Liver (tissue), 9 donors: ENCODE results near the gene PRELID3B. TPM values are rescaled to one million over a fixed set of nuclear protein-coding genes. Genes with fewer than 3 reads are reported as not detected.

Experiments used
- DNase-seq: peaks from one replicate; pipeline ENCODE4 v3.0.0-alpha.2; 2017; ENCODE audit warnings: low spot score
- H3K27ac ChIP-seq, 2 donors: one replicate each; pipeline ENCODE4 v1.7.0; 2013; ENCODE audit warnings: inconsistent platforms in 2 of 2, low read length in 2 of 2, control low read depth in 1 of 2, low read depth in 1 of 2, mild to moderate bottlenecking in 1 of 2
- H3K27me3 ChIP-seq, 4 donors: one replicate each; pipeline versions ENCODE4 v1.6.1 to v1.7.0; 2013; ENCODE audit warnings: low read length in 3 of 4, inconsistent platforms in 1 of 4, mild to moderate bottlenecking in 1 of 4, moderate library complexity in 1 of 4; ENCODE audit not compliant: control insufficient read depth in 4 of 4, insufficient read depth in 4 of 4
- H3K36me3 ChIP-seq, 4 donors: one replicate each; pipeline versions ENCODE4 v1.6.1 to v1.7.0; 2013; ENCODE audit warnings: low read length in 3 of 4, mild to moderate bottlenecking in 3 of 4, low read depth in 1 of 4, moderate library complexity in 1 of 4; ENCODE audit not compliant: control insufficient read depth in 4 of 4, insufficient read depth in 3 of 4
- H3K4me1 ChIP-seq, 4 donors: one replicate each; pipeline versions ENCODE4 v1.6.1 to v1.7.0; 2013; ENCODE audit warnings: low read length in 3 of 4, mild to moderate bottlenecking in 3 of 4, moderate library complexity in 1 of 4; ENCODE audit not compliant: control insufficient read depth in 4 of 4, insufficient read depth in 4 of 4
- H3K4me3 ChIP-seq, 3 donors: one replicate each; pipeline versions ENCODE4 v1.6.1 to v1.7.0; 2013; ENCODE audit warnings: low read length in 3 of 3, control low read depth in 1 of 3, low read depth in 1 of 3, mild to moderate bottlenecking in 1 of 3
- H3K9ac ChIP-seq, 2 donors: one replicate each; pipeline ENCODE4 v1.7.0; 2013; ENCODE audit warnings: low read length in 2 of 2, mild to moderate bottlenecking in 2 of 2, moderate library complexity in 2 of 2, control low read depth in 1 of 2, low read depth in 1 of 2
- H3K9me3 ChIP-seq, 4 donors: one replicate each; pipeline versions ENCODE4 v1.6.1 to v1.7.0; 2013; ENCODE audit warnings: low read length in 3 of 4; ENCODE audit not compliant: control insufficient read depth in 4 of 4
- ATF3 ChIP-seq: IDR thresholded peaks from 2 replicates; pipeline ENCODE4 v1.6.1; 2016; ENCODE audit warnings: antibody characterized with exemption
- CTCF ChIP-seq: fragments of 150-350 bp; IDR thresholded peaks from 2 replicates; pipeline ENCODE4 v1.5.1; 2017; ENCODE audit warnings: improper control_type of control experiment, low read depth, low read length; ENCODE audit not compliant: missing input control
- EGR1 ChIP-seq, 2 donors: IDR thresholded peaks; 2 replicates each; pipeline ENCODE4 v1.6.1; 2016 to 2018; ENCODE audit warnings: antibody characterized with exemption in 2 of 2, low read depth in 2 of 2
- FOXA1 ChIP-seq: IDR thresholded peaks from 2 replicates; pipeline ENCODE4 v1.6.1; 2016; ENCODE audit warnings: antibody characterized with exemption
- FOXA2 ChIP-seq: IDR thresholded peaks from 2 replicates; pipeline ENCODE4 v1.6.1; 2016; ENCODE audit warnings: antibody characterized with exemption
- GABPA ChIP-seq, 2 donors: IDR thresholded peaks in 1 of 2; conservative IDR thresholded peaks in 1 of 2; 2 replicates each; pipeline ENCODE4 v1.6.1; 2016; ENCODE audit warnings: antibody characterized with exemption in 2 of 2, mild to moderate bottlenecking in 1 of 2, moderate library complexity in 1 of 2
- HNF4A ChIP-seq, 2 donors: conservative IDR thresholded peaks; 2 replicates each; pipeline ENCODE4 v1.6.1; 2016; ENCODE audit warnings: antibody characterized with exemption in 2 of 2, mild to moderate bottlenecking in 2 of 2
- HNF4G ChIP-seq: IDR thresholded peaks from 2 replicates; pipeline ENCODE4 v1.6.1; 2016; ENCODE audit warnings: antibody characterized with exemption
- JUND ChIP-seq, 2 donors: IDR thresholded peaks; 2 replicates each; pipeline ENCODE4 v1.6.1; 2016; ENCODE audit warnings: antibody characterized with exemption in 2 of 2
- MAX ChIP-seq: IDR thresholded peaks from 2 replicates; pipeline ENCODE4 v1.6.1; 2016; ENCODE audit warnings: antibody characterized with exemption
- NR2F2 ChIP-seq: IDR thresholded peaks from 2 replicates; pipeline ENCODE4 v1.6.1; 2016; ENCODE audit warnings: antibody characterized with exemption
- RAD21 ChIP-seq, 2 donors: IDR thresholded peaks; 2 replicates each; pipeline ENCODE4 v1.6.1; 2016; ENCODE audit warnings: antibody characterized with exemption in 2 of 2, mild to moderate bottlenecking in 2 of 2
- REST ChIP-seq: IDR thresholded peaks from 2 replicates; pipeline ENCODE4 v1.6.1; 2016; ENCODE audit warnings: antibody characterized with exemption, mild to moderate bottlenecking
- RXRA ChIP-seq, 2 donors: IDR thresholded peaks; 2 replicates each; pipeline ENCODE4 v1.6.1; 2017 to 2018; ENCODE audit warnings: antibody characterized with exemption in 2 of 2, mild to moderate bottlenecking in 1 of 2
- SP1 ChIP-seq: IDR thresholded peaks from 2 replicates; pipeline ENCODE4 v1.6.1; 2018; ENCODE audit warnings: antibody characterized with exemption, mild to moderate bottlenecking
- TAF1 ChIP-seq: conservative IDR thresholded peaks from 2 replicates; pipeline ENCODE4 v1.6.1; 2016; ENCODE audit warnings: antibody characterized with exemption, mild to moderate bottlenecking
- YY1 ChIP-seq: IDR thresholded peaks from 2 replicates; pipeline ENCODE4 v1.6.1; 2016; ENCODE audit warnings: antibody characterized with exemption, mild to moderate bottlenecking
- ZBTB33 ChIP-seq: IDR thresholded peaks from 2 replicates; pipeline ENCODE4 v1.6.1; 2016; ENCODE audit warnings: antibody characterized with exemption
- WGBS: extraction: QIAGEN DNeasy Blood & Tissue Kit; methylation state at CpG from one replicate; pipeline ENCODE4 v1.1.7; 2013; 5-methylcytosine and 5-hydroxymethylcytosine counted together
- polyA plus RNA-seq, 2 donors: library from polyadenylated mRNA; stranded (reverse) in 1 of 2; unstranded in 1 of 2; fragments of 200-250 nt in 1 of 2; fragments of >200 nt in 1 of 2; fragmentation: Nextera tagmentation in 1 of 2; extraction: Ambion mirVana in 1 of 2; gene quantifications; one replicate each; pipeline versions ENCODE4 v1.2.1 to v1.2.3, GENCODE V29; 2013 to 2015
- total RNA-seq, 2 donors: library from RNA; depleted of rRNA; stranded (reverse); fragments of >200 nt; gene quantifications; one replicate each; pipeline ENCODE4 v1.2.3, GENCODE V29; 2014
- donor health status: healthy.
- donor health status: healthy.
- donor health status: healthy.
- donor health status: healthy.
- donor health status: healthy.

Gene PRELID3B
- total and polyA plus RNA-seq, 4 donors = 18.2 to 38.1 (median 25.3) TPM

GRCh38 chr20:59001449-59002171, 41.0 kb downstream of the PRELID3B start:
- 90% methylated on average over 27 of the region's 27 CpGs for WGBS
- TF ChIP-seq EGR1 (IDR thresholded peaks at IDR 0.05; ENCODE audit: low read depth in 2 of 2) (no peak), HNF4G (no peak), CTCF (no peak), REST (no peak), GABPA (IDR thresholded peaks at IDR 0.05 in 1 of 2, conservative IDR thresholded peaks at IDR 0.05 in 1 of 2) (no peak), MAX (no peak), FOXA1 (no peak), TAF1 (no peak), RXRA (IDR thresholded peaks at IDR 0.05) (no peak), HNF4A (conservative IDR thresholded peaks at IDR 0.05) (no peak), YY1 (no peak), ATF3 (no peak), ZBTB33 (no peak)
- H3K9ac ChIP-seq = no peak overlapping the region
- H3K27ac ChIP-seq = no peak overlapping the region
- no peaks in the 10 kb centered on the region for H3K9me3 ChIP-seq
- no peak overlapping the region for H3K4me3 ChIP-seq
- H3K36me3 ChIP-seq = peaks cover 18 to 31% (median 26%) of the 10 kb centered on the region in 4 donors
- no peaks in the 10 kb centered on the region for H3K27me3 ChIP-seq
- DNase-seq = no peak
- peaks cover 9 to 39% (median 26%) of the 10 kb centered on the region in 4 donors for H3K4me1 ChIP-seq

GRCh38 chr20:59001068-59001448, 41.5 kb downstream of the PRELID3B start:
- DNase-seq = no peak
- TF ChIP-seq CTCF = no peak
- no peak for TF ChIP-seq EGR1 (IDR thresholded peaks at IDR 0.05; ENCODE audit: low read depth in 2 of 2)
- TF ChIP-seq NR2F2 = no peak
- no peak for TF ChIP-seq HNF4G
- TF ChIP-seq SP1 = no peak
- no peak for TF ChIP-seq GABPA (IDR thresholded peaks at IDR 0.05 in 1 of 2, conservative IDR thresholded peaks at IDR 0.05 in 1 of 2)
- TF ChIP-seq RXRA (IDR thresholded peaks at IDR 0.05) = no peak
- no peak for TF ChIP-seq HNF4A (conservative IDR thresholded peaks at IDR 0.05)
- TF ChIP-seq FOXA2 = no peak
- TF ChIP-seq MAX = no peak
- TF ChIP-seq ZBTB33 = no peak
- TF ChIP-seq FOXA1 = no peak
- no peak for TF ChIP-seq JUND (IDR thresholded peaks at IDR 0.05)
- TF ChIP-seq YY1 = no peak
- no peak for TF ChIP-seq RAD21 (IDR thresholded peaks at IDR 0.05)
- no peak overlapping the region for H3K9ac ChIP-seq
- WGBS = 96% methylated on average over 13 of the region's 13 CpGs
- H3K27me3 ChIP-seq = no peaks in the 10 kb centered on the region
- no peaks in the 10 kb centered on the region for H3K9me3 ChIP-seq
- H3K4me3 ChIP-seq = no peak overlapping the region
- peaks cover 14 to 39% (median 30%) of the 10 kb centered on the region in 4 donors for H3K4me1 ChIP-seq
- peaks cover 19 to 36% (median 26%) of the 10 kb centered on the region in 4 donors for H3K36me3 ChIP-seq
- no peak overlapping the region for H3K27ac ChIP-seq
